ENCODE measurements around the gene NOS1. TPM values are rescaled to one million over a fixed set of nuclear protein-coding genes. Genes with fewer than 3 reads are reported as not detected.

Gene NOS1
- polyA plus RNA-seq, 1 donor from 2014 or later: not detected

DNA sequence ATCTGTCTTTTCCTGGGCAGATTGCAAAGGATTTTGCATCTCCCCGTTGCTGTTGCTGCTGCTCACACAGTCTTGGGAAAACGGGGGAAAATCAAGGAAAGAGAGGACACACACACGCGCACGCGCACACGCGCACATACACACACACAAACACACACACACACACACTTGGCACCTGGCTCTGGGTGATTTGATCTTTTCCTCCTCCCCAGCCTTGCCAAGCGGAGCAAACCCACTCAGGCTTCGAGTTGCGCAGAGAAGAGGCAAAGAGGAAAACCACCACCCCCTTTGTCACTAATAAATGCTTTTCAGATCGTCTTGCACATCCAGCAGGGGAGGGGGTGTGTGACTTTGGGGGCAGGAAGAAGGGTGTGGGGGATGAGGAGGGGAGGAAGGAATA lies 965 bp upstream of the NOS1 start:
- Histone ChIP-seq H2AFZ (ENCODE audit: low read depth, low read length) (no peak overlapping the region), H3K4me3 (ENCODE audit: low read length) (no peak overlapping the region), H3K27ac (ENCODE audit: low read length) (no peak overlapping the region), H3K36me3 (ENCODE audit: insufficient read depth, low read length) (no peaks in the 10 kb centered on the region), H3K9me3 (ENCODE audit: low read length) (no peaks in the 10 kb centered on the region), H4K20me1 (ENCODE audit: insufficient read depth) (no peaks in the 10 kb centered on the region), H3F3A (ENCODE audit: insufficient read depth, low read length, poor library complexity, severe bottlenecking) (no peaks in the 10 kb centered on the region), H3K79me2 (replicated peaks; ENCODE audit: insufficient read depth, low read length) (no peaks in the 10 kb centered on the region), H3K4me2 (ENCODE audit: low read length) (no peak overlapping the region), H3K27me3 (ENCODE audit: insufficient read depth, low read depth, low read length) (peaks cover 76% of the 10 kb centered on the region), H3K9me2 (ENCODE audit: insufficient read depth, low read length) (no peaks in the 10 kb centered on the region), H3K9ac (ENCODE audit: low read length) (no peak overlapping the region)
- TF ChIP-seq EP300 (conservative IDR thresholded peaks at IDR 0.05; ENCODE audit: poor library complexity, severe bottlenecking) (no peak), EZH2 (IDR thresholded peaks at IDR 0.05; ENCODE audit: borderline replicate concordance, insufficient read depth, low read length, poor library complexity, severe bottlenecking) (no peak), MXI1 (conservative IDR thresholded peaks at IDR 0.05; ENCODE audit: poor library complexity, severe bottlenecking) (no peak), POLR2AphosphoS5 (IDR thresholded peaks at IDR 0.05) (no peak), RAD21 (conservative IDR thresholded peaks at IDR 0.05) (no peak), SMC3 (conservative IDR thresholded peaks at IDR 0.05; ENCODE audit: poor library complexity) (no peak), TAF1 (IDR thresholded peaks at IDR 0.05; ENCODE audit: low read depth) (no peak)
- TF ChIP-seq, protein P1, sequence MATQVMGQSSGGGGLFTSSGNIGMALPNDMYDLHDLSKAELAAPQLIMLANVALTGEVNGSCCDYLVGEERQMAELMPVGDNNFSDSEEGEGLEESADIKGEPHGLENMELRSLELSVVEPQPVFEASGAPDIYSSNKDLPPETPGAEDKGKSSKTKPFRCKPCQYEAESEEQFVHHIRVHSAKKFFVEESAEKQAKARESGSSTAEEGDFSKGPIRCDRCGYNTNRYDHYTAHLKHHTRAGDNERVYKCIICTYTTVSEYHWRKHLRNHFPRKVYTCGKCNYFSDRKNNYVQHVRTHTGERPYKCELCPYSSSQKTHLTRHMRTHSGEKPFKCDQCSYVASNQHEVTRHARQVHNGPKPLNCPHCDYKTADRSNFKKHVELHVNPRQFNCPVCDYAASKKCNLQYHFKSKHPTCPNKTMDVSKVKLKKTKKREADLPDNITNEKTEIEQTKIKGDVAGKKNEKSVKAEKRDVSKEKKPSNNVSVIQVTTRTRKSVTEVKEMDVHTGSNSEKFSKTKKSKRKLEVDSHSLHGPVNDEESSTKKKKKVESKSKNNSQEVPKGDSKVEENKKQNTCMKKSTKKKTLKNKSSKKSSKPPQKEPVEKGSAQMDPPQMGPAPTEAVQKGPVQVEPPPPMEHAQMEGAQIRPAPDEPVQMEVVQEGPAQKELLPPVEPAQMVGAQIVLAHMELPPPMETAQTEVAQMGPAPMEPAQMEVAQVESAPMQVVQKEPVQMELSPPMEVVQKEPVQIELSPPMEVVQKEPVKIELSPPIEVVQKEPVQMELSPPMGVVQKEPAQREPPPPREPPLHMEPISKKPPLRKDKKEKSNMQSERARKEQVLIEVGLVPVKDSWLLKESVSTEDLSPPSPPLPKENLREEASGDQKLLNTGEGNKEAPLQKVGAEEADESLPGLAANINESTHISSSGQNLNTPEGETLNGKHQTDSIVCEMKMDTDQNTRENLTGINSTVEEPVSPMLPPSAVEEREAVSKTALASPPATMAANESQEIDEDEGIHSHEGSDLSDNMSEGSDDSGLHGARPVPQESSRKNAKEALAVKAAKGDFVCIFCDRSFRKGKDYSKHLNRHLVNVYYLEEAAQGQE (IDR thresholded peaks at IDR 0.05; ENCODE audit: borderline replicate concordance): no peak
- TF ChIP-seq, protein P2, sequence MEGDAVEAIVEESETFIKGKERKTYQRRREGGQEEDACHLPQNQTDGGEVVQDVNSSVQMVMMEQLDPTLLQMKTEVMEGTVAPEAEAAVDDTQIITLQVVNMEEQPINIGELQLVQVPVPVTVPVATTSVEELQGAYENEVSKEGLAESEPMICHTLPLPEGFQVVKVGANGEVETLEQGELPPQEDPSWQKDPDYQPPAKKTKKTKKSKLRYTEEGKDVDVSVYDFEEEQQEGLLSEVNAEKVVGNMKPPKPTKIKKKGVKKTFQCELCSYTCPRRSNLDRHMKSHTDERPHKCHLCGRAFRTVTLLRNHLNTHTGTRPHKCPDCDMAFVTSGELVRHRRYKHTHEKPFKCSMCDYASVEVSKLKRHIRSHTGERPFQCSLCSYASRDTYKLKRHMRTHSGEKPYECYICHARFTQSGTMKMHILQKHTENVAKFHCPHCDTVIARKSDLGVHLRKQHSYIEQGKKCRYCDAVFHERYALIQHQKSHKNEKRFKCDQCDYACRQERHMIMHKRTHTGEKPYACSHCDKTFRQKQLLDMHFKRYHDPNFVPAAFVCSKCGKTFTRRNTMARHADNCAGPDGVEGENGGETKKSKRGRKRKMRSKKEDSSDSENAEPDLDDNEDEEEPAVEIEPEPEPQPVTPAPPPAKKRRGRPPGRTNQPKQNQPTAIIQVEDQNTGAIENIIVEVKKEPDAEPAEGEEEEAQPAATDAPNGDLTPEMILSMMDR (IDR thresholded peaks at IDR 0.05; ENCODE audit: poor library complexity, severe bottlenecking): no peak

DNA sequence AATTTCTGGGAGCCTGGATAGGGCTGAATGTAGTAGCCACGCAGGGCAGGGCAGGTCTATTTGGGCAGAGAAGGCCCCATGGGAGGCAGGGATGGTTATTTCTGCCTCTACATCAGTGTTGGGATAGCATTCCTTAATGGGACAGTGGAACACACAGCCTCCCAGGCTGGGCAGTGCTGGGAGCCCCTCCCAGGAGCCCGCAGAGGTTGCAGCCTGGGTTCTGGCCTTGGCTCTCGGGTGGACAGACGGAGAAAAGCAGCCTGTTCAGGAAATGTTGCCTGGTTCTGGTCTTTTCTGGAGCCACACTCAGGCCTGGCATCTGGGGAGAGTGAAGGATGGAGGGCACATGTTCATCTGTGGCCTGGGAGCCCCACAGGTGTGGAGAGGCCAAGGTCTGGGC lies 479 bp upstream of the NOS1 start:
- TF ChIP-seq TAF1 (IDR thresholded peaks at IDR 0.05; ENCODE audit: low read depth): no peak
- Histone ChIP-seq H3F3A (ENCODE audit: insufficient read depth, low read length, poor library complexity, severe bottlenecking) (no peaks in the 10 kb centered on the region), H3K9ac (ENCODE audit: low read length) (no peak overlapping the region), H4K20me1 (ENCODE audit: insufficient read depth) (no peaks in the 10 kb centered on the region), H3K4me2 (ENCODE audit: low read length) (no peak overlapping the region), H3K4me3 (ENCODE audit: low read length) (no peak overlapping the region), H3K27ac (ENCODE audit: low read length) (no peak overlapping the region), H3K9me3 (ENCODE audit: low read length) (no peaks in the 10 kb centered on the region), H2AFZ (ENCODE audit: low read depth, low read length) (no peak overlapping the region), H3K27me3 (ENCODE audit: insufficient read depth, low read depth, low read length) (peaks cover 80% of the 10 kb centered on the region), H3K79me2 (replicated peaks; ENCODE audit: insufficient read depth, low read length) (no peaks in the 10 kb centered on the region), H3K36me3 (ENCODE audit: insufficient read depth, low read length) (no peaks in the 10 kb centered on the region), H3K9me2 (ENCODE audit: insufficient read depth, low read length) (no peaks in the 10 kb centered on the region)
